ENCODE measurements around the gene ACTR3C. TPM values are rescaled to one million over a fixed set of nuclear protein-coding genes. Genes with fewer than 3 reads are reported as not detected.

The ACTR3C gene
- total and polyA plus RNA-seq, 9 donors = 1.6 to 11.3 (median 5.7) TPM

- peaks cover 6% of the 10 kb centered on the region for H3K4me1 ChIP-seq (ENCODE audit: insufficient read depth)
- no peak overlapping the region for H3K27ac ChIP-seq
- WGBS, 3 donors = 97 to 98% (median 98%) methylated on average over 3 of the region's 3 CpGs
- no peak overlapping the region for H3K4me3 ChIP-seq
- no peak for TF ChIP-seq POLR2A (IDR thresholded peaks at IDR 0.05)
- no peak for TF ChIP-seq EP300 (IDR thresholded peaks at IDR 0.05)
- no peak for TF ChIP-seq CTCF (IDR thresholded peaks at IDR 0.05)
- intact Hi-C loops (cut with DNase I) = no loop called here
- H3K9me3 ChIP-seq = no peaks in the 10 kb centered on the region
- no peak for DNase-seq
- H3K27me3 ChIP-seq = no peaks in the 10 kb centered on the region
- H3K36me3 ChIP-seq = no peaks in the 10 kb centered on the region
Observed at GRCh38 chr7:150327308-150327707, 4.0 kb upstream of the ACTR3C start.

- intact Hi-C loops (cut with DNase I) = no loop called here
- no peak for DNase-seq
- Histone ChIP-seq H3K36me3 (no peaks in the 10 kb centered on the region), H3K4me1 (ENCODE audit: insufficient read depth) (peaks cover 10% of the 10 kb centered on the region), H3K9me3 (no peaks in the 10 kb centered on the region), H3K4me3 (no peak overlapping the region), H3K27ac (no peak overlapping the region), H3K27me3 (no peaks in the 10 kb centered on the region)
- 85 to 90% (median 89%) methylated on average over 4 of the region's 4 CpGs for WGBS, 3 donors
- no peak for TF ChIP-seq POLR2A (IDR thresholded peaks at IDR 0.05)
- no peak for TF ChIP-seq CTCF (IDR thresholded peaks at IDR 0.05)
- TF ChIP-seq EP300 (IDR thresholded peaks at IDR 0.05) = no peak
Observed at GRCh38 chr7:150326657-150327268, 3.4 kb upstream of the ACTR3C start.

- no peaks in the 10 kb centered on the region for H3K27me3 ChIP-seq
- peaks cover 10% of the 10 kb centered on the region for H3K4me1 ChIP-seq (ENCODE audit: insufficient read depth)
- H3K36me3 ChIP-seq = no peaks in the 10 kb centered on the region
- intact Hi-C loops (cut with DNase I) = no loop called here
- no peak for DNase-seq
- no peaks in the 10 kb centered on the region for H3K9me3 ChIP-seq
- TF ChIP-seq POLR2A (IDR thresholded peaks at IDR 0.05) (no peak), CTCF (IDR thresholded peaks at IDR 0.05) (no peak), EP300 (IDR thresholded peaks at IDR 0.05) (no peak)
- 93 to 96% (median 96%) methylated on average over 6 of the region's 6 CpGs for WGBS, 3 donors
- no peak overlapping the region for H3K27ac ChIP-seq
- no peak overlapping the region for H3K4me3 ChIP-seq
Observed at GRCh38 chr7:150325901-150326300, 2.6 kb upstream of the ACTR3C start.

GRCh38 chr7:150325110-150325611, 1.8 kb upstream of the ACTR3C start:
- peak in 2 of 5 donors; percentile 20 to 39 for DNase-seq
- Histone ChIP-seq H3K36me3 (no peaks in the 10 kb centered on the region), H3K4me3 (no peak overlapping the region), H3K9me3 (no peaks in the 10 kb centered on the region), H3K4me1 (ENCODE audit: insufficient read depth) (peaks cover 10% of the 10 kb centered on the region), H3K27me3 (no peaks in the 10 kb centered on the region), H3K27ac (no peak overlapping the region)
- intact Hi-C loops (cut with DNase I) = no loop called here
- TF ChIP-seq CTCF (IDR thresholded peaks at IDR 0.05) (no peak), EP300 (IDR thresholded peaks at IDR 0.05) (no peak), POLR2A (IDR thresholded peaks at IDR 0.05) (no peak)
- WGBS, 3 donors = 88 to 92% (median 92%) methylated on average over 10 of the region's 10 CpGs
